Measurements from ENCODE around the gene CPNE2.

DNA sequence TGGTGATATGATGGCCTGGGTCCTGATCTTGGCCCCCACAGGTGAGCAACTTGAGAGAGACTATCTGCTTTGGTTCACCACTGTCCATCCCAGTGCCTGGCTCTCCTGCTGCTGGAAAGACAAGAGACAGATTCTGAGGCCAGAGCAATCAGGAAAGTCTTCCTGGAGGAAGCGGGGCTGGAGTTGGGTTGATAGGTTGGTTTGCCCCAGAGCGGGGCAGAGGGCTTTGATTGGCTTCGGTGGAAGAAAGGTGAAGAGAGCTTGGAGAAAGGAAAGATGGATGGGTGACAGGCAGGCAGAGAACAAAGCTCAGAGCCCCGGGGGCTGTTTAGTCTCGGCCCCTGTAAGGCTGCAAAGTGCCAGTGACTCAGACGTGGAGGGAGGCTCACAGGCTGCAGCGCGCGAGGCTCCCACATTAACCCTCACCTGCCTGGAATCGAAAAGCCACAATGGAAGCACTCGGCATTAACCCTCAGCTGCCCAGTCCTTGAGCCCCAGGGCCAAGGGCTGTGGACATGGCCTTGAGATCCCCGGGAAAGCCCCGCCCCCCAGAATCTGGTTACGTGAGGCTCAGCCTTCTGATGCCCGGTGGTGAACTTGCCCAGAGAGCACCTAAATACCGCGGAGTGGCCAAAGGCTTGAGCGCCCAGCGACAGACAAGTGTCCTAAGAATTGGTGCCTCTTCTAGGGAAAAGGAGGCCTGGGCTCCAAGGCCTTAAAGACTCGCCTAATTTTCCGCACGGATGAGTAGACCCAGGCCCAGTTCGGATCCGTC lies 996 bp upstream of the CPNE2 start:
- TF ChIP-seq CTCF (IDR thresholded peaks at IDR 0.05; ENCODE audit: borderline replicate concordance, extremely low read depth, low read length, poor library complexity, severe bottlenecking) (no peak), EZH2 (IDR thresholded peaks at IDR 0.05; ENCODE audit: borderline replicate concordance, low read depth, low read length, severe bottlenecking) (no peak)

Measured in DND-41 (cell line).